Activated naive CD4-positive, alpha-beta T cell treated with anti-CD3 and anti-CD28 coated beads for 36 hours (primary cell): ENCODE measurements around the gene SLC1A7. TPM values are rescaled to one million over a fixed set of nuclear protein-coding genes. Genes with fewer than 3 reads are reported as not detected.
"Not testable (repeated sequence)": the region's sequence is repeated elsewhere in the genome, so short reads cannot be mapped to it uniquely, and the experiment has no call there.

Experiments
- CTCF ChIA-PET: fragments of 350-600 bp; sonication (Branson Sonifier 250); formaldehyde crosslinking; loops from one replicate; lab custom pipeline; 2021; ENCODE audit warnings: antibody characterized with exemption; lab: Charles Lee
- DNase-seq: peaks from one replicate; pipeline ENCODE4 v3.0.0-alpha.2; 2020
- H3K27ac Mint-ChIP-seq: one replicate; pipeline ENCODE4 v1.8.0; 2021; ENCODE audit warnings: mild to moderate bottlenecking, mixed read lengths
- H3K27me3 Mint-ChIP-seq: one replicate; pipeline ENCODE4 v1.8.0; 2021; ENCODE audit warnings: low read depth, mixed read lengths
- H3K36me3 Mint-ChIP-seq: one replicate; pipeline ENCODE4 v1.8.0; 2021; ENCODE audit warnings: low read depth, mixed read lengths
- H3K4me1 Mint-ChIP-seq: one replicate; pipeline ENCODE4 v1.8.0; 2021; ENCODE audit warnings: low read depth, mixed read lengths
- H3K4me3 Mint-ChIP-seq: one replicate; pipeline ENCODE4 v1.8.0; 2021; ENCODE audit warnings: mild to moderate bottlenecking, moderate library complexity, mixed read lengths
- H3K9me3 Mint-ChIP-seq: one replicate; pipeline ENCODE4 v1.8.0; 2021; ENCODE audit warnings: mixed read lengths
- intact Hi-C: fragments of 100-400 bp; cut with micrococcal nuclease; formaldehyde crosslinking; loops from one replicate; pipeline ENCODE4 v1.15.1; 2023
- total RNA-seq, 2 experiments: library from RNA; stranded (reverse); gene quantifications; one replicate each; pipeline ENCODE4 v1.2.3, GENCODE V29; 2021

SLC1A7 gene
- not detected for total RNA-seq

- Mint-ChIP-seq H3K27ac (no peak within 1 kb of the TSS), H3K27me3 (no peaks in the 10 kb centered on the region), H3K4me1 (no peaks in the 10 kb centered on the region), H3K4me3 (no peak within 1 kb of the TSS), H3K9me3 (peaks cover 7% of the 10 kb centered on the region), H3K36me3 (no peaks in the 10 kb centered on the region)
- no peak for DNase-seq
- CTCF ChIA-PET = no interaction called here
- intact Hi-C loops = no loop called here
Observed at GRCh38 chr1:53142226-53142853, at the start of gene SLC1A7. TSS of gene SLC1A7 (minus strand) at chr1:53142638. CDS start at chr1:53142449, 189 bp downstream.

DNA sequence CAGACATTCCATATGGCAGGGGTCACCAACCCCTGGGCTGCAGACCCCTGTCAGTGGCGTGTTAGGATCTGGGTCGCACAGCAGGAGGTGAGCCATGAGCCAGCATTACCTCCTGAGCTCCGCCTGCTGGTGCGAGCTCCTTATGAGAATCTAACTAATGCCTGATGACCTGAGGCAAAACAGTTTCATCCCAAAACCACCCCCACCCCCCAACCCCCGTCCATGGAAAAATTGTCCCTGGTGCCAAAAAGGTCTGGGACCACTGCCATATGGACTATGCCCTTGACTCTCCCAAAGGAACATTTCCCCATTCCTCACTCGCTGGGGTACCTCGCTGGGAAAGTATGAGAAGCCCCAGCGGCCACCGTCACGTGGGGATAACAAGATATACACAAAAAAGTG is 47.8 kb upstream of the SLC1A7 start:
- H3K27ac Mint-ChIP-seq = no peak overlapping the region
- intact Hi-C loops = no loop called here
- CTCF ChIA-PET = interaction anchor here (6.3 kb wide), 1 partner anchor 8 kb away, joined by 30 read pairs; no protein-coding TSS in a partner anchor
- no peak overlapping the region for H3K4me3 Mint-ChIP-seq
- no peak for DNase-seq
- peaks cover 2% of the 10 kb centered on the region for H3K9me3 Mint-ChIP-seq
- H3K27me3 Mint-ChIP-seq = no peaks in the 10 kb centered on the region
- H3K4me1 Mint-ChIP-seq = no peaks in the 10 kb centered on the region
- H3K36me3 Mint-ChIP-seq = no peaks in the 10 kb centered on the region

GRCh38 chr1:53189061-53189460 is 46.6 kb upstream of the SLC1A7 start:
- H3K27ac Mint-ChIP-seq = no peak overlapping the region
- intact Hi-C loops = loop anchor here (10.0 kb wide), 1 partner anchor 344 kb away; the partner anchor contains the start of gene ZYG11A
- CTCF ChIA-PET = no interaction called here
- H3K9me3 Mint-ChIP-seq = peaks cover 2% of the 10 kb centered on the region
- no peaks in the 10 kb centered on the region for H3K36me3 Mint-ChIP-seq
- no peak overlapping the region for H3K4me3 Mint-ChIP-seq
- H3K4me1 Mint-ChIP-seq = no peaks in the 10 kb centered on the region
- DNase-seq = no peak
- no peaks in the 10 kb centered on the region for H3K27me3 Mint-ChIP-seq

GRCh38 chr1:53188099-53188498 is 45.7 kb upstream of the SLC1A7 start:
- no peak for DNase-seq
- CTCF ChIA-PET = no interaction called here
- no peaks in the 10 kb centered on the region for H3K36me3 Mint-ChIP-seq
- H3K9me3 Mint-ChIP-seq = peaks cover 2% of the 10 kb centered on the region
- no peak overlapping the region for H3K4me3 Mint-ChIP-seq
- no peaks in the 10 kb centered on the region for H3K27me3 Mint-ChIP-seq
- H3K27ac Mint-ChIP-seq = no peak overlapping the region
- H3K4me1 Mint-ChIP-seq = no peaks in the 10 kb centered on the region
- intact Hi-C loops = loop anchor here (10.0 kb wide), 1 partner anchor 343 kb away; the partner anchor contains the start of gene ZYG11A

DNA sequence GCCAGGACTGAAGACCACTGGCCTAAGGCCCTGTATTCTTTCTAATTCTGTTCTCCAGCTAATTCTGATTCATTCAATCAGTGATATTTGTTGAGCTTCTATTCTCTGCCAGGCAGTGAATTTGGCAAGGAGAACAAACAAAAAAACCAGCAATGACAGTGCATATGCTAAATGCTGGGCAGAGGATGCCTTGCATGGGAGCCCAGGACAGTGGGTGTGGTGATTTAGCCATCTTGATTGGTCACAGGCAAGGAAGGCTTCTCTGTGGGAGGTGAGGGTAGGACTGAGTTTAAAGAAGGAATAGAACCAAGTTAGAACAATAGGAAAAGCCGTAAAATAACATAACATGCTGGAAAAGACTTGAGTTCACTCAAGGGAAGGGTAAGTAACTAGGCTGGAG is 45.0 kb upstream of the SLC1A7 start:
- Mint-ChIP-seq H3K4me3 (no peak overlapping the region), H3K9me3 (peaks cover 2% of the 10 kb centered on the region), H3K36me3 (no peaks in the 10 kb centered on the region), H3K27ac (no peak overlapping the region), H3K4me1 (no peaks in the 10 kb centered on the region), H3K27me3 (no peaks in the 10 kb centered on the region)
- DNase-seq = no peak
- CTCF ChIA-PET = interaction anchor here (0.5 to 2.0 kb wide), 4 partner anchors 8 to 144 kb away, joined by 3 to 17 read pairs (median 5); partner anchors contain the start of gene CPT2
- intact Hi-C loops = loop anchor here (10.0 kb wide), 1 partner anchor 343 kb away; the partner anchor contains the start of gene ZYG11A

- no peaks in the 10 kb centered on the region for H3K36me3 Mint-ChIP-seq
- CTCF ChIA-PET = interaction anchor here (0.6 to 2.0 kb wide), 8 partner anchors 9 to 263 kb away, joined by 3 to 17 read pairs (median 4); partner anchors contain the start of gene CPT2
- intact Hi-C loops = loop anchor here (10.0 kb wide), 1 partner anchor 342 kb away; the partner anchor contains the start of gene ZYG11A
- H3K4me1 Mint-ChIP-seq = no peaks in the 10 kb centered on the region
- no peak overlapping the region for H3K4me3 Mint-ChIP-seq
- H3K27me3 Mint-ChIP-seq = no peaks in the 10 kb centered on the region
- H3K27ac Mint-ChIP-seq = no peak overlapping the region
- no peaks in the 10 kb centered on the region for H3K9me3 Mint-ChIP-seq
- DNase-seq = no peak
Observed at GRCh38 chr1:53186533-53186932, 44.1 kb upstream of the SLC1A7 start.

DNA sequence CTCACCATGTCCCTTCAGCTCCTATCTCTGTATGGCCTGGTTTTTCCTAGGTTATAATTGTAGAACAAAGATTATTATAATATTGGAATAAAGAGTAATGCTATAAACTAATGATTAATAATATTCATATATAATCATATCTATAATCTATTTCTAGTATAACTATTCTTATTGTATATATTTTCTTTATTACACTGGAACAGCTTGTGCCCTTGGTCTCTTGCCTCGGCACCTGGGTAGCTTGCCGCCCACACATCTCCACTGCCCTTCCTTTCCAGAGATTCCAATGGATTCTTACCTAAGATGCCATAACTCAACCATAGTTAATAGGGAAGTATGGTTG is 43.5 kb upstream of the SLC1A7 start:
- H3K9me3 Mint-ChIP-seq, H3K4me1 Mint-ChIP-seq, H3K27ac Mint-ChIP-seq, H3K4me3 Mint-ChIP-seq, H3K27me3 Mint-ChIP-seq, H3K36me3 Mint-ChIP-seq, DNase-seq: not testable (repeated sequence)
- intact Hi-C loops = loop anchor here (10.0 kb wide), 1 partner anchor 341 kb away; the partner anchor contains the start of gene ZYG11A
- CTCF ChIA-PET = interaction anchor here (0.7 to 2.0 kb wide), 7 partner anchors 10 to 48 kb away, joined by 3 to 17 read pairs (median 4); partner anchors contain the start of gene CPT2

GRCh38 chr1:53183095-53183990 is 40.9 kb upstream of the SLC1A7 start:
- CTCF ChIA-PET = interaction anchor here (0.9 to 5.4 kb wide), 5 partner anchors 10 to 341 kb away, joined by 3 to 30 read pairs (median 5); partner anchors contain the start of gene ZYG11A
- H3K9me3 Mint-ChIP-seq = no peaks in the 10 kb centered on the region
- no peak for DNase-seq
- intact Hi-C loops = loop anchor here (5.0 to 10.0 kb wide), 3 partner anchors 71 to 339 kb away; partner anchors contain the start of genes ECHDC2 and ZYG11A
- H3K36me3 Mint-ChIP-seq = no peaks in the 10 kb centered on the region
- H3K27me3 Mint-ChIP-seq = peaks cover 4% of the 10 kb centered on the region
- no peak overlapping the region for H3K27ac Mint-ChIP-seq
- no peaks in the 10 kb centered on the region for H3K4me1 Mint-ChIP-seq
- H3K4me3 Mint-ChIP-seq = no peak overlapping the region

DNA sequence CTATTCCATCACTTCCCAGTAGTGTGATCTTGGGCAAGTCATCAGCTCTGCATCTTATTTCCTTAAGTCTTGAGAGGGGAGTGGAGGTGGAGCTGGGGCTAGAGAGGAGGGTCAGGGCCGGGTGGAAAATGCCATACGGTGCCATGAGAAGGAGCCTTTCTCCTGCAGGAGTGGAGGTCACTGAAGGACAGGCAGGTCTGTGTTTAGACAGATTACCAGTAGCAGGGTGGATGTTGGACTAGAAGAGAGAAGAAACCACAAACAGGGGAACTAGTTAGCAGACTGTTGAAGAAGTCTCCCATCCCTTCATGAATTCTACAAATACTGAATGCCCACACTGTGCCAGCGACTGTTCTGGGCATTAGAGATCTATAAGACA is 40.3 kb upstream of the SLC1A7 start:
- no peak overlapping the region for H3K4me3 Mint-ChIP-seq
- no peaks in the 10 kb centered on the region for H3K4me1 Mint-ChIP-seq
- CTCF ChIA-PET = interaction anchor here (1.1 to 5.4 kb wide), 6 partner anchors 10 to 340 kb away, joined by 3 to 30 read pairs (median 5); partner anchors contain the start of gene ZYG11A
- intact Hi-C loops = loop anchor here (1.0 to 10.0 kb wide), 5 partner anchors 70 to 481 kb away; partner anchors contain the start of genes ECHDC2 and ZYG11A
- peaks cover 4% of the 10 kb centered on the region for H3K27me3 Mint-ChIP-seq
- DNase-seq = no peak
- H3K27ac Mint-ChIP-seq = no peak overlapping the region
- no peaks in the 10 kb centered on the region for H3K9me3 Mint-ChIP-seq
- no peaks in the 10 kb centered on the region for H3K36me3 Mint-ChIP-seq

DNA sequence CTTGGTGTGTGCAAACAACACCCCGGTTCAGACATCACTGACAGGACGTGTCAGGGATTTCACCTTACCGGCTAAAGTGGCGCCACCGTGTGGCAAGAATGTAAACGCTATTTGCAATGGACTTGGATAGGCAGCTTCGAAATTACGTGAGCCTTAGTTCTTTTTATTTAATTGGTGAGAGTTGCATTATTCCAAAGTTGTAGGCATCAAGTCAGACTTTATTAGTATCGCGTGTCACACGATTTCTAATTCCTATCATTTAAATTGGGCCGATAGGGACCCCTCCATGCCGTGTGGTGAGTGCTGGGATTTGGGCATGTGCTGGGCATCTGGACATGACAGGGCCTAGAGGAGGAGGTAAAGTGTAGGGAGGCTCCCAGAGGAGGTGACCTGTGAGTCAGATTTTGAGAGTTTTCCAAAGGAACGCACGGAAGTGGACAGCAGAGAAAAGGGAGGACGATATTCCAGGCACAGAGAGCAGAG is 39.7 kb upstream of the SLC1A7 start:
- CTCF ChIA-PET = interaction anchor here (1.1 to 5.4 kb wide), 6 partner anchors 10 to 340 kb away, joined by 3 to 30 read pairs (median 5); partner anchors contain the start of gene ZYG11A
- intact Hi-C loops = loop anchor here (1.0 to 10.0 kb wide), 5 partner anchors 70 to 481 kb away; partner anchors contain the start of genes ECHDC2 and ZYG11A
- H3K9me3 Mint-ChIP-seq = no peaks in the 10 kb centered on the region
- DNase-seq = peak; percentile 95
- H3K36me3 Mint-ChIP-seq = no peaks in the 10 kb centered on the region
- H3K4me1 Mint-ChIP-seq = no peaks in the 10 kb centered on the region
- H3K27me3 Mint-ChIP-seq = peaks cover 4% of the 10 kb centered on the region
- no peak overlapping the region for H3K27ac Mint-ChIP-seq
- H3K4me3 Mint-ChIP-seq = no peak overlapping the region

GRCh38 chr1:53180951-53181350 is 38.5 kb upstream of the SLC1A7 start:
- no peak overlapping the region for H3K4me3 Mint-ChIP-seq
- intact Hi-C loops = loop anchor here (5.0 to 10.0 kb wide), 3 partner anchors 69 to 336 kb away; partner anchors contain the start of genes ECHDC2 and ZYG11A

More at GRCh38 chr1:53180951-53181350, 38.5 kb upstream of the SLC1A7 start:
- Mint-ChIP-seq H3K36me3 (no peaks in the 10 kb centered on the region), H3K4me1 (no peaks in the 10 kb centered on the region), H3K27me3 (peaks cover 7% of the 10 kb centered on the region), H3K9me3 (no peaks in the 10 kb centered on the region), H3K27ac (no peak overlapping the region)
- DNase-seq = no peak
- CTCF ChIA-PET = interaction anchor here (0.5 to 5.4 kb wide), 11 partner anchors 13 to 278 kb away, joined by 3 to 30 read pairs (median 4); no protein-coding TSS in a partner anchor
